ENCODE data around the gene CXCL12.

The CXCL12 gene

GRCh38 chr10:44352316-44353127 lies 32.4 kb downstream of the CXCL12 start:
- H3K4me3 ChIP-seq (replicated peaks in 1 of 2; ENCODE audit: low read depth in 2 of 2, low read length in 2 of 2): no peak overlapping the region
- TF ChIP-seq, protein P1, sequence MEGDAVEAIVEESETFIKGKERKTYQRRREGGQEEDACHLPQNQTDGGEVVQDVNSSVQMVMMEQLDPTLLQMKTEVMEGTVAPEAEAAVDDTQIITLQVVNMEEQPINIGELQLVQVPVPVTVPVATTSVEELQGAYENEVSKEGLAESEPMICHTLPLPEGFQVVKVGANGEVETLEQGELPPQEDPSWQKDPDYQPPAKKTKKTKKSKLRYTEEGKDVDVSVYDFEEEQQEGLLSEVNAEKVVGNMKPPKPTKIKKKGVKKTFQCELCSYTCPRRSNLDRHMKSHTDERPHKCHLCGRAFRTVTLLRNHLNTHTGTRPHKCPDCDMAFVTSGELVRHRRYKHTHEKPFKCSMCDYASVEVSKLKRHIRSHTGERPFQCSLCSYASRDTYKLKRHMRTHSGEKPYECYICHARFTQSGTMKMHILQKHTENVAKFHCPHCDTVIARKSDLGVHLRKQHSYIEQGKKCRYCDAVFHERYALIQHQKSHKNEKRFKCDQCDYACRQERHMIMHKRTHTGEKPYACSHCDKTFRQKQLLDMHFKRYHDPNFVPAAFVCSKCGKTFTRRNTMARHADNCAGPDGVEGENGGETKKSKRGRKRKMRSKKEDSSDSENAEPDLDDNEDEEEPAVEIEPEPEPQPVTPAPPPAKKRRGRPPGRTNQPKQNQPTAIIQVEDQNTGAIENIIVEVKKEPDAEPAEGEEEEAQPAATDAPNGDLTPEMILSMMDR (IDR thresholded peaks at IDR 0.05; ENCODE audit: low read depth, low read length): no peak
- peak; percentile 64 to 76 for DNase-seq (ENCODE audit: low read depth in 2 of 2)

DNA sequence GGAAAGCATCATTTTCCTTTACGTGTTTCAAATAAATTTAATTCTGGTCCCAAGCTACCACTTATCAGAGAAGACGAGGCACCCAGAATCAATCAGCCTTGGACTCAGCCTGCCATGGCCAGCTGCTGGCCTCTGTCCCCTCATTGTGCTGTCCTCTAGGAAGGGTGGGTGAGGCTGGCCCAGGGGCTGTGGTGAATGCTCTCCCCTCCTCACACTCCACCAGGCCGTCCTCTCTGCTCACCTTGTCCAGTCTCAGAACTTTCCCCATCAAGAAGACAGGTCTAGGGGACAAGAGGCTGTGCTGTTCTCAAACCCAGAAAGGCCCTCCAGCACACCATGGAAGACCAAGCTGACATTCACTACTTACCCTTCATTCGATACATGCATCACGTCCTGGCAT lies 36.4 kb downstream of the CXCL12 start:
- TF ChIP-seq, protein P1 (IDR thresholded peaks at IDR 0.05; ENCODE audit: low read depth, low read length): no peak
- no peak overlapping the region for H3K4me3 ChIP-seq (replicated peaks in 1 of 2; ENCODE audit: low read depth in 2 of 2, low read length in 2 of 2)
- no peak for DNase-seq (ENCODE audit: low read depth in 2 of 2)

DNA sequence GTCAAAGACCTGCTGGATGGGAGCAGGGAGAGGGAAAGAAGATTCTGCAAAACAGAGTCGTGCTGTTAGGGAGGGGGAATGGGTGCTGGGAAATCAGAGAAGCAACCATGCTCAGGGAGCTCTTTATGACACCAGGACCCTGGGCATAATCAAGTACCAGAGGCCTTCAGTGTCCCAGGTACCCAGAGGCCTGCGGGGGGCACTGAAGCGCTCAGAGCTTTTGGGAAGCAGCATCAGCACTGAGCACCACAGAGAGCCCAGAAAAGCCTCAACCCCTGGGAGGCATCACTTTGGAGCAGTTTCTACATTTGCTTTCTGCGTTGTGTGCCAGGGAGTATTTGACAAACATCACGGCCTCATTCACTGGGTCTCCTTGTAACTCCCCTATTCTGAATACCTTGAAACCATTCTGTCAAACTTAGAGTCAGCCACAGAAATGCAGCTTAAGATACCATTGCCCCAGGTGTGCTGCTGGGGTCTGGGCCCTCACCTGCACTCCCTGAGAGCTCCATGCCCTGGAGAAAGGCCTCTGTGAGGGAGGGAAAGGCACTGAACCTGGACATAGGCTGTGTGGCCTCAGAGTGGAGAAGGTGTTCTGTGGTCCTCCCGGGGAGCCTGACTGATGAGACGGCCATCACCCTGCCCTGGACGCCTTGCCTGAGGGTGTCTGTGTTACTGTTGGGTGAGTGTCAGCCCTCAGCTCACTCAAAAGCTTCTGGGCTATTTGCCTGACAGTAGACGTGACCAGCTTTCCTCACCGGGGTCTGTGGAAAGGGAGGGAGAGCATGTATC lies 37.1 kb downstream of the CXCL12 start:
- H3K4me3 ChIP-seq (replicated peaks in 1 of 2; ENCODE audit: low read depth in 2 of 2, low read length in 2 of 2): no peak overlapping the region
- DNase-seq (ENCODE audit: low read depth in 2 of 2): no peak
- TF ChIP-seq, protein P1 (IDR thresholded peaks at IDR 0.05; ENCODE audit: low read depth, low read length): no peak

GRCh38 chr10:44344727-44345126 lies 40.2 kb downstream of the CXCL12 start:
- TF ChIP-seq, protein P1 (IDR thresholded peaks at IDR 0.05; ENCODE audit: low read depth, low read length): no peak
- no peak overlapping the region for H3K4me3 ChIP-seq (replicated peaks in 1 of 2; ENCODE audit: low read depth in 2 of 2, low read length in 2 of 2)
- DNase-seq (ENCODE audit: low read depth in 2 of 2): no peak

GRCh38 chr10:44343843-44344242 lies 41.1 kb downstream of the CXCL12 start:
- H3K4me3 ChIP-seq (replicated peaks in 1 of 2; ENCODE audit: low read depth in 2 of 2, low read length in 2 of 2): no peak overlapping the region
- no peak for DNase-seq (ENCODE audit: low read depth in 2 of 2)
- TF ChIP-seq, protein P1 (IDR thresholded peaks at IDR 0.05; ENCODE audit: low read depth, low read length): no peak

GRCh38 chr10:44341886-44342285 lies 43.0 kb downstream of the CXCL12 start:
- H3K4me3 ChIP-seq (replicated peaks in 1 of 2; ENCODE audit: low read depth in 2 of 2, low read length in 2 of 2): no peak overlapping the region
- DNase-seq (ENCODE audit: low read depth in 2 of 2): no peak
- TF ChIP-seq, protein P1 (IDR thresholded peaks at IDR 0.05; ENCODE audit: low read depth, low read length): no peak
